ENCODE results near the gene P2RY1. TPM values are rescaled to one million over a fixed set of nuclear protein-coding genes. Genes with fewer than 3 reads are reported as not detected.

The P2RY1 gene
- total and polyA plus RNA-seq, 9 of the 15 experiments (the other 6 are each of a cell fraction or from before 2014, with no cell fraction given), result 6.0 to 27.9 (median 18.4) TPM

DNA sequence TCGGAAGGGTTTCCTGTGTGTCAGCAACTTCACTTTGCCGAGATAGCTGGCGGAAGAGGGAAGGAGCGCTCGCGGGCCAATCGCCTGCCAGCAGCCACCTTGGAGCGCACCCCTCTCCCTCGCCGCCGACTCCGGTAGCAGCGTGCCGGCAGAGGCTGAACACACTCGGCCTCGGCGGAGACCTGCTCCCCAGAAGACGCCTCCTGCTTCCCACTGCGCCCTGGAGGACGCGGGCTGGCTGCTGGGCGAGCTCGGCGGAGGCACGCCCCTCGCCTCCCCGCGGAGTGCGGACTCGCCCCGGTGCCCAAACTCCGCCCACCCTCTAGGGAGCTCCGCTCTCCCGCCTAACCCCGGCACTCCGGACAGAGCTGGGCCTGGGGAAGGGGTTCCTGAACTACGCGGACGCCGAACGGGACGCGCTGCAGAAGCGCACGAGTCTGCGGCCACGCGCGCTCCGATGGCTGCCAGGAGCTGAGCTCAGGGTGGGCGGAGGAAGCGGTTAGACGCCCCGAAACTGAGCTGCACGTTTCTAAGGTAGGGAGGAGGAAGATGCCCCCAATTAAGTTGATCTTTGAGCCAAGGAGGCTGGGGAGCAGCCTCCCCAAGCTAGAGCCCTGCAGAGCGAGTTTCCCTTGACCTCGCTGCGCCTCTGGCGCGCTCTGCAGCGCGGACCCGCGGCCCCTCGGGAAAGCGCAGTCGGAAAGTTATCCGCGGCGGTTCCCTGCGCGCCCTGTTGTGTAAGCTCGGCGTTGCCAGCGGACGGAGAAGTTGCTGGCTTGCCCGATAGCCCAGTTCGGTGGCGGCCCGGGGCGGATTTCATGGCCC is at the start of gene P2RY1 (continued):
- TF ChIP-seq ZNF609 (CRISPR knock-in tag; IDR thresholded peaks at IDR 0.05; ENCODE audit: borderline replicate concordance) (no peak), NCOA2 (IDR thresholded peaks at IDR 0.05; ENCODE audit: partially characterized antibody in 2 of 2) (no peak), ZEB2 (IDR thresholded peaks at IDR 0.05) (no peak), STAT5A (IDR thresholded peaks at IDR 0.05; ENCODE audit: borderline replicate concordance, low read length) (no peak), FOXJ3 (CRISPR knock-in tag; IDR thresholded peaks at IDR 0.05) (no peak), BCOR (IDR thresholded peaks at IDR 0.05) (0 out of 2 replicates have a peak, but pooled peaks have one; percentile 9), ZNF184 (CRISPR knock-in tag; IDR thresholded peaks at IDR 0.05) (no peak), ZNF444 (CRISPR knock-in tag; IDR thresholded peaks at IDR 0.05) (no peak), PURB (CRISPR knock-in tag; IDR thresholded peaks at IDR 0.05; ENCODE audit: low read depth) (no peak), CBFA2T3 (IDR thresholded peaks at IDR 0.05) (no peak; the same call in 1 of the 2 replicates), ADNP (tag; IDR thresholded peaks at IDR 0.05) (no peak), CREBBP (IDR thresholded peaks at IDR 0.05; ENCODE audit: low read depth, low read length) (no peak), ATF1 (CRISPR knock-in tag; IDR thresholded peaks at IDR 0.05) (no peak), ATF1 (tag; IDR thresholded peaks at IDR 0.05) (peak; percentile 58; the same call in 1 of the 2 replicates), HMGN3 (IDR thresholded peaks at IDR 0.05; ENCODE audit: borderline replicate concordance, extremely low read depth, insufficient read length, low read depth, low read length) (peak; percentile 73), ETV1 (tag; conservative IDR thresholded peaks at IDR 0.05; ENCODE audit: low read depth) (no peak; the same call in 1 of the 2 replicates), EHMT2 (IDR thresholded peaks at IDR 0.05) (no peak), BRF1 (IDR thresholded peaks at IDR 0.05; ENCODE audit: borderline replicate concordance, extremely low read depth, insufficient read length) (no peak)
- TF ChIP-seq, protein P1, sequence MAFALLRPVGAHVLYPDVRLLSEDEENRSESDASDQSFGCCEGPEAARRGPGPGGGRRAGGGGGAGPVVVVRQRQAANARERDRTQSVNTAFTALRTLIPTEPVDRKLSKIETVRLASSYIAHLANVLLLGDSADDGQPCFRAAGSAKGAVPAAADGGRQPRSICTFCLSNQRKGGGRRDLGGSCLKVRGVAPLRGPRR (CRISPR knock-in tag; IDR thresholded peaks at IDR 0.05), result no peak
- TF ChIP-seq, protein P2, sequence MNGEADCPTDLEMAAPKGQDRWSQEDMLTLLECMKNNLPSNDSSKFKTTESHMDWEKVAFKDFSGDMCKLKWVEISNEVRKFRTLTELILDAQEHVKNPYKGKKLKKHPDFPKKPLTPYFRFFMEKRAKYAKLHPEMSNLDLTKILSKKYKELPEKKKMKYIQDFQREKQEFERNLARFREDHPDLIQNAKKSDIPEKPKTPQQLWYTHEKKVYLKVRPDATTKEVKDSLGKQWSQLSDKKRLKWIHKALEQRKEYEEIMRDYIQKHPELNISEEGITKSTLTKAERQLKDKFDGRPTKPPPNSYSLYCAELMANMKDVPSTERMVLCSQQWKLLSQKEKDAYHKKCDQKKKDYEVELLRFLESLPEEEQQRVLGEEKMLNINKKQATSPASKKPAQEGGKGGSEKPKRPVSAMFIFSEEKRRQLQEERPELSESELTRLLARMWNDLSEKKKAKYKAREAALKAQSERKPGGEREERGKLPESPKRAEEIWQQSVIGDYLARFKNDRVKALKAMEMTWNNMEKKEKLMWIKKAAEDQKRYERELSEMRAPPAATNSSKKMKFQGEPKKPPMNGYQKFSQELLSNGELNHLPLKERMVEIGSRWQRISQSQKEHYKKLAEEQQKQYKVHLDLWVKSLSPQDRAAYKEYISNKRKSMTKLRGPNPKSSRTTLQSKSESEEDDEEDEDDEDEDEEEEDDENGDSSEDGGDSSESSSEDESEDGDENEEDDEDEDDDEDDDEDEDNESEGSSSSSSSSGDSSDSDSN (IDR thresholded peaks at IDR 0.05; ENCODE audit: borderline replicate concordance in 1 of 2, low read depth in 2 of 2, low read length in 2 of 2), result peak; percentile 97 to 100; a peak in 3 of 4 replicates
